NOMO-1 (cell line): ENCODE measurements around the gene TEX53.

Experiments used
- DNase-seq, 2 experiments: peaks; one replicate each; lab custom pipeline; 2025; ENCODE audit not compliant: unreplicated experiment in 2 of 2; lab: John Stamatoyannopoulos, UW

Gene TEX53

DNA sequence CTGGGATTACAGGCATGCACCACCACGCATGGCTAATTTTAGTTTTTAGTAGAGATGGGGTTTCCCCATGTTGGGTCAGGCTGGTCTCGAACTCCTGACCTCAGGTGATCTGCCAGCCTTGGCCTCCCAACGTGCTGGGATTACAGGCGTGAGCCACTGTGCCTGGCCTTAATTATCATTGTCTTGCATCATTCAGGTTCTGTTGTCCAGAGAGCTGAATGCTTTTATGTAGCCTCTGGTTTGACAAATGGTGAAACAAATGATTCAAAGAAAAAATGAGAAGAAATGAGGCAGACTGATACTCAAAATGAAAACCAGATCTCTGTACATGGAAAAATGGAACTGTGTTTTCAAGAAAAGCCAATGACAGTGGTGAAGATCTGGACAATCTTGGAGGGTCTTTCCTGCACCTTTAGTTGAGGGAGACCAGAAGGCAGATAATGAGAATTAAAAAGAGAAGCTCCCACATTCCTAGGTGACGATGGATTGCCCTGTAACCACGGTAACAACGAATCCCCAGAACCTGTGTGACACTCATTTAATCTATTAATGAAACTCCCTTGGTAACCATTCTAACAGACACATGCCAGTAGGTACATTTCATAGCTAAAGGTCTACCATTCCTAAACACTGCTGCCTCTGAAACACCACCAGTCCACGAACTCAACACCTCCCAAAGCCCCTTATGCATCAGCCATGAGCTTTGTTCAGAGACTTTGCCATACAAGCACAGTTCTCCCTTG, 22.8 kb upstream of the TEX53 start:
- no peak for DNase-seq

GRCh38 chr9:114678795-114679194, 21.2 kb upstream of the TEX53 start:
- DNase-seq: no peak

GRCh38 chr9:114678130-114678529, 20.5 kb upstream of the TEX53 start:
- no peak for DNase-seq

- DNase-seq: peak in 1 of 2 experiments; percentile 8
Measured at GRCh38 chr9:114677418-114677817, 19.8 kb upstream of the TEX53 start.

GRCh38 chr9:114676901-114677300, 19.3 kb upstream of the TEX53 start:
- DNase-seq: no peak

- no peak for DNase-seq
Measured at GRCh38 chr9:114674798-114675540, 17.4 kb upstream of the TEX53 start.

- no peak for DNase-seq
Measured at GRCh38 chr9:114674076-114674797, 16.6 kb upstream of the TEX53 start.

DNA sequence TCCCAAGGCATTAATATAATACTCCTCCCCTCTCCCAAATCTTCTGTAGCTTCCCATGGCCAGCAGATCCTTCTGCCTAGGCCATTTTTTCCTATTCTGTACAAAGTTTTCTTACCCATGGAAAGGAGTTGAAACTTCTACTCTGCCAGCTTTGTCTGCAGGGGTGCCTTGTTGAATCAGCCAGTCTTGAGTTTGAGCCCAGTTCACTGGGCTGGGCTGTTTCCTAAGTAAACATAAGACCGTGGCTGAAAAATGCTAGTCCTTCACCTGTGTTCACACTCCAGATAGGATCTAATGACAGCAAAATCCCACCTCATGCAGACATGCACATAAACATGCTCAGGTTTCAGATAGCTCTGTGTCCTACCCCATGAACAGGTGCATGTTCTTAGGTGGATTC, 14.0 kb upstream of the TEX53 start:
- DNase-seq: no peak

GRCh38 chr9:114669961-114670360, 12.4 kb upstream of the TEX53 start:
- no peak for DNase-seq

- no peak for DNase-seq
Measured at GRCh38 chr9:114668146-114668545, 10.5 kb upstream of the TEX53 start.

- no peak for DNase-seq
Measured at GRCh38 chr9:114666851-114667250, 9.2 kb upstream of the TEX53 start.

- DNase-seq: no peak
Measured at GRCh38 chr9:114666401-114666800, 8.8 kb upstream of the TEX53 start.

DNA sequence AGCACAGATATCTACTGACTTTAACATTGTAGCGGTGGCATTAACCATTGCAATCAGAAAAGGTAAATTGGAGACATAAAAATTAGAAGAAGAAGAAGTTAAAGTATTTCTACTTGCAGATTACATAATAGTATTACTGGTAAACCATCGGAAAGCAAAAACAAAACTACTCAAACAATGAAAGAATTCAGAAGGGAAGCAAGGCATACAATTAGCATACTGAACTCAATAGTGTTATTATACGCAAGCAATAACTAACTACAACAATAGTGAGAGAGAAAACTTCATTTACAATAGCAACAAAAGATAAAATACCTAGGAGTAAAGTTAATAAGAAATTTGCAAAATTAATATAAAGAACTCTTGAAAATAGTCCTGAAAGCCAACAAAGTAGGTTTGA, 6.6 kb upstream of the TEX53 start:
- peak in 1 of 2 experiments; percentile 15 for DNase-seq

DNA sequence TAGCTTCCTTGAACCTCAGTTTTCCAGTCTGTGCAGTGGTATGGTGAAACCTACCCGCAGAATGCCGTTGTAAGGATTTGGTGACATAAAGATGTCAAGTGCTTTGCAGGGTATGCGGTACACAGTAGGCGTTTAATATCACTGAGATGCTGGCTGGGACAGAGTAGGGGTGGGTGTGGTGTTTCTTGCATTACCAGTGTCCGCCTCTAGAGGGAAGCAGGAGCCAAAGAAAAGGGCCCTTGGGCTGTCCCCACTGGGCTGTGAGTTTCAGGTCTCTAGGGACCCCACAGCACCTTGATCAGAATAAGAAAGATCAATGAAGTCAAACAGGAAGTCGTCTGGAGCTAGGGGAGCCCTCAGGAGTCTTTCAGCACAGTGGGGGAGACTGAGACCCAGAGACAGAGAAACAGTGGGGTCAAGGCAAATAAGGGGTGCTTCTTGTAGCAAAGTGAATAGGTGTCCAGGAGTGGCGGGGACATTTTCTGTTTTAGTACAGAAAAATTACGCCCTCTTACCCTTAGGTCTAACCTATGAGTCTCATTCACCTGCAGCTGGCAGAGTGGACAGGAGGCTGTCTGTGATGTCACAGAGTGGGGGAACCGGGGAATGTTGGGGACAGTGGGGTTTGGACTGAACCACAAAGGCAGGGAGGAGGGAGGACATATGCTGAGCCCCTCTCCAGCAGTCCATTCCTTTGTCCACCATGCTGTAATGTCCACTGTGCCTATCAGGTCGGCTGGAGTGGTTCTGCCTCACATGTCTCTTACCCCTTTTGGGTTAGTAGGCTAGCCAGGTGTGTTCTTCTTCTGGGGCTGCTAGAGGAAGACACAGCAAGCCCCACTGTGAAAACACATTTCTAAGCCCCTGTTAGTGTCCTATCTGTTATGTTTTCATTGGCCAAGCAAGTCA, 4.7 kb upstream of the TEX53 start:
- peak; percentile 14 to 25 for DNase-seq

- no peak for DNase-seq
Measured at GRCh38 chr9:114656301-114656700, 1.3 kb downstream of the TEX53 start.

- peak in 1 of 2 experiments; percentile 33 for DNase-seq
Measured at GRCh38 chr9:114655689-114656088, 1.9 kb downstream of the TEX53 start.

- DNase-seq: peak; percentile 56 to 60
Measured at GRCh38 chr9:114653556-114654159, 3.9 kb downstream of the TEX53 start.

DNA sequence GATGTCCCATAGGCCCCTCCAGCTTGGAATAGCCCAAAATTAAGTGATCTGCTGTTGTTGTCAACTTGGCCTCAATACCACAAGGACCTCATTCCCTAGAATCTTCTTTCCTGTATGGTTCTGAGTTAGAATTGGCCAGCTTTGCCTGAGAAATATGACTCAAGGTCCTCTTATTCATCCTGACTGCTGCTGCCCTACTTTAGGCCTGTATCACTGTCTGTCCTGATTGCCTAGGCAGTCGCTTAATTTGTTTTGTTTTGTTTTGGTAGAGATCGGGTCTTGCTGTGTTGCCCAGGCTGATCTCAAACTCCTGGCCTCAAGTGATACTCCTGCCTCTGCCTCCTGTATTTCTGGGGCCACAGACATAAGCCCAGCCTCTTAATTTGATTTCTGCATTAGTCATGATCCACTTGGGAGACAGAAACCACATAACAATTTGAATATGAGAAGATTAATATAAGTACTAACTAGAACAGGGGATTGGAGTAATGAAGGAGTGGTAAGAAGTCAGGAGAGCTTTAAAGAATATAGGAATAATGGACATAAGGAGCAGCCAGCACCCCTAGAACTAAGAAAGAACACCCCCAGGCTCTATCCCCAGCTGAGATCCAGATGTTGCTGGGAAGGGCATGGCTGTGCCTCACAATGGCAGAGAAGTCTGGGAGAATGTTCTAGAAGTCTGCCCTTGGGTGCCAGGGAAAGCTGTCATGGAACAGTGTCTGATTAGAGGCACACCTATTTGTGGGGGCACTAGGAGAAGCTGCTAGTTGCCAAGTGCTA, 4.6 kb downstream of the TEX53 start:
- no peak for DNase-seq

GRCh38 chr9:114643896-114644295, 13.7 kb downstream of the TEX53 start:
- DNase-seq: no peak
